Measurements from ENCODE around the gene SPACA5. TPM values are rescaled to one million over a fixed set of nuclear protein-coding genes. Genes with fewer than 3 reads are reported as not detected.
"Not testable (repeated sequence)": the region's sequence is repeated elsewhere in the genome, so short reads cannot be mapped to it uniquely, and the experiment has no call there.

Gene SPACA5
- total RNA-seq, 1 donor from 2014 or later, result not detected

DNA sequence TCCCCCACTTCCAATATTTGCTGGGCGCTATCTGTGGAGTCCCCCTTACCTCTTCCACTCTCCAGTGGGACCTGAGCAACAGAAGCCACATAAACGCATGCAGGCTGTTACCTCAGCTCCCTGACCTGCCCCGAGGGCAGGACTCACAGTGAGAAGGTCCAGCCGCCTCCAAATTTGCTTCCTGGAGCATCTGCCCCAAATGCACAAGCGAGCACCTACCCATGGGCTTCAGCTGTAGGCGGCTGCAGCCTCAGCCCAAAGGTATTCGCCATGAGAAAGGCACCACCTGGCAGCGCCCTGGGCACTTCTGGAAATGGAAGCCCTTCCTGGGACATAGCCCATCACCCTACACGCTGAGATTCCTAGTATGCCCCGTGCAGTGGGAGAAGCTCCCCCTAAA is 23.4 kb downstream of the SPACA5 start:
- Histone ChIP-seq H3K27me3 (ENCODE audit: control insufficient read depth, insufficient read depth, low read length) (no peaks in the 10 kb centered on the region), H3K36me3 (ENCODE audit: control insufficient read depth, insufficient read depth, low read length) (no peaks in the 10 kb centered on the region), H3K4me3 (ENCODE audit: low read depth, low read length) (no peak overlapping the region)
- TF ChIP-seq, protein P1, sequence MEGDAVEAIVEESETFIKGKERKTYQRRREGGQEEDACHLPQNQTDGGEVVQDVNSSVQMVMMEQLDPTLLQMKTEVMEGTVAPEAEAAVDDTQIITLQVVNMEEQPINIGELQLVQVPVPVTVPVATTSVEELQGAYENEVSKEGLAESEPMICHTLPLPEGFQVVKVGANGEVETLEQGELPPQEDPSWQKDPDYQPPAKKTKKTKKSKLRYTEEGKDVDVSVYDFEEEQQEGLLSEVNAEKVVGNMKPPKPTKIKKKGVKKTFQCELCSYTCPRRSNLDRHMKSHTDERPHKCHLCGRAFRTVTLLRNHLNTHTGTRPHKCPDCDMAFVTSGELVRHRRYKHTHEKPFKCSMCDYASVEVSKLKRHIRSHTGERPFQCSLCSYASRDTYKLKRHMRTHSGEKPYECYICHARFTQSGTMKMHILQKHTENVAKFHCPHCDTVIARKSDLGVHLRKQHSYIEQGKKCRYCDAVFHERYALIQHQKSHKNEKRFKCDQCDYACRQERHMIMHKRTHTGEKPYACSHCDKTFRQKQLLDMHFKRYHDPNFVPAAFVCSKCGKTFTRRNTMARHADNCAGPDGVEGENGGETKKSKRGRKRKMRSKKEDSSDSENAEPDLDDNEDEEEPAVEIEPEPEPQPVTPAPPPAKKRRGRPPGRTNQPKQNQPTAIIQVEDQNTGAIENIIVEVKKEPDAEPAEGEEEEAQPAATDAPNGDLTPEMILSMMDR (IDR thresholded peaks at IDR 0.05; ENCODE audit: insufficient read depth, low read length, severe bottlenecking), result no peak
- FAIRE-seq, result no peak
- DNase-seq (ENCODE audit: low read depth), result no peak

DNA sequence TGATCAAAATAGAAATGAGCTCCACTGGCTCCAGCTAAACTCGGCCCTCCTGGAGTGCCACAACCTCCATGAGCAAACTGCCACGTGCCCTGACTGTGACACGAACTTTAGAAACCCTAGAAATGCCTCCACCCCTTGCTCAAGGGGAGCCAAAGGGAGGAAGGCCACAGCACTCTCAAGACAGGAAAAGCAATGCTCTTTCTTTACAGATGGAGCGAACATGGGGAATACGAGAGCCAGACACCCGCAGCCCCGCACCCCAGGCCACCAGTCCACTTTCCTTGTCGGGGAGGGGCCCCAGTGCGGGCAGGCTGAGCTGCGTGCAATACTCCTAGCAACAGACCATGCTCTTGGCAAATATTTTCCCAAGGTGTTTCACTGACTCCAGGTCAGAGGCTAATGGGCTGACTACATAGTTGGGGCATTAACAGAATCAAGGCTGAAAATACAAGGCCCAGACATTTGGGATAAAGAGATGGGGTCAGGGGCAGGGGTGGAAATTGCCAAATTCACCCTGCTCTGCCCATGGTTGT is 23.9 kb downstream of the SPACA5 start:
- not testable (repeated sequence) for H3K36me3 ChIP-seq (ENCODE audit: control insufficient read depth, insufficient read depth, low read length); H3K27me3 ChIP-seq (ENCODE audit: control insufficient read depth, insufficient read depth, low read length); FAIRE-seq; H3K4me3 ChIP-seq (ENCODE audit: low read depth, low read length); DNase-seq (ENCODE audit: low read depth)

DNA sequence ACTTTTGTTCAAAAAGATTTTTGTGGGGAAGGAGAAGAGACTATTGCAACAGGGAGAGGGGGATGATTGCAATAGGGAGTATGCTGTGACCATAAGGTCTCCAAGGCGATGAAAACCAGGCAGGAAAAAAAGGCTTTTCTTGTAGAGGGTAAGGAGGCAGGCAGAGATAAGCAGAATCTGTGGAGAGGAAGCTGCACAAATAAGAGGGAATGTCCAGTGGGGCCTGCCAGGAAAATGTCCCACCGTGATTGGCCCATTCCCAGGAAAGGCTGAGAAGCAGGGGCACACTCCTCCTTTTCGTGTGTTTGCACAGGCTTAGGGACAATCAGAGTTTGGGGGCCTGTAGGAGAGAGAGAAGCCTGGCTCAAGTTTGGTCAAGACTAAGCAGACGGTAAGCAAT is 29.1 kb downstream of the SPACA5 start:
- FAIRE-seq, result no peak

DNA sequence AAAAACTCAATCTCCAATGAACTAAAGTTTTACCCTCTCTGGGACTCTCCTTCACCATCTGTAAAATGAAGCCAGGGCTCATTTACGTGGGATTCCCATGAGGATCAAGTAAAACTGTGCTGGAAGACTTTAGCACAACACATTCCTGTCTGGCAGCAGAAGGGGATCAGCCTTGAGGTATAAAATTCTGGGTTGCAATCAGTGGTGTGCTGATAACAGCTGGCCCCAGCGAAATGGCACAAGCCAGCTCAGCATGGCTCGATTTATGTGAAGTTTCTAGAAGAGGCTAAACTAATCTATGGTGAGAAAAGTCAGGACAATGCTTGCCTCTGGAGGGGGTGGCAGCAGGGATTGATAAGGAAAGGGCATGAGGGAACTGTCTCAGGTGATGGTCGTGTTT is 36.3 kb downstream of the SPACA5 start:
- Histone ChIP-seq H3K27me3 (ENCODE audit: control insufficient read depth, insufficient read depth, low read length) (no peaks in the 10 kb centered on the region), H3K4me3 (ENCODE audit: low read depth, low read length) (no peak overlapping the region), H3K36me3 (ENCODE audit: control insufficient read depth, insufficient read depth, low read length) (no peaks in the 10 kb centered on the region)
- DNase-seq (ENCODE audit: low read depth), result no peak
- TF ChIP-seq, protein P1 (IDR thresholded peaks at IDR 0.05; ENCODE audit: insufficient read depth, low read length, severe bottlenecking), result no peak
- FAIRE-seq, result no peak

More for the DNA sequence above, 29.1 kb downstream of the SPACA5 start:
- no peak for DNase-seq (ENCODE audit: low read depth)
- Histone ChIP-seq H3K27me3 (ENCODE audit: control insufficient read depth, insufficient read depth, low read length) (no peaks in the 10 kb centered on the region), H3K4me3 (ENCODE audit: low read depth, low read length) (no peak overlapping the region), H3K36me3 (ENCODE audit: control insufficient read depth, insufficient read depth, low read length) (no peaks in the 10 kb centered on the region)
- TF ChIP-seq, protein P1 (IDR thresholded peaks at IDR 0.05; ENCODE audit: insufficient read depth, low read length, severe bottlenecking), result no peak

DNA sequence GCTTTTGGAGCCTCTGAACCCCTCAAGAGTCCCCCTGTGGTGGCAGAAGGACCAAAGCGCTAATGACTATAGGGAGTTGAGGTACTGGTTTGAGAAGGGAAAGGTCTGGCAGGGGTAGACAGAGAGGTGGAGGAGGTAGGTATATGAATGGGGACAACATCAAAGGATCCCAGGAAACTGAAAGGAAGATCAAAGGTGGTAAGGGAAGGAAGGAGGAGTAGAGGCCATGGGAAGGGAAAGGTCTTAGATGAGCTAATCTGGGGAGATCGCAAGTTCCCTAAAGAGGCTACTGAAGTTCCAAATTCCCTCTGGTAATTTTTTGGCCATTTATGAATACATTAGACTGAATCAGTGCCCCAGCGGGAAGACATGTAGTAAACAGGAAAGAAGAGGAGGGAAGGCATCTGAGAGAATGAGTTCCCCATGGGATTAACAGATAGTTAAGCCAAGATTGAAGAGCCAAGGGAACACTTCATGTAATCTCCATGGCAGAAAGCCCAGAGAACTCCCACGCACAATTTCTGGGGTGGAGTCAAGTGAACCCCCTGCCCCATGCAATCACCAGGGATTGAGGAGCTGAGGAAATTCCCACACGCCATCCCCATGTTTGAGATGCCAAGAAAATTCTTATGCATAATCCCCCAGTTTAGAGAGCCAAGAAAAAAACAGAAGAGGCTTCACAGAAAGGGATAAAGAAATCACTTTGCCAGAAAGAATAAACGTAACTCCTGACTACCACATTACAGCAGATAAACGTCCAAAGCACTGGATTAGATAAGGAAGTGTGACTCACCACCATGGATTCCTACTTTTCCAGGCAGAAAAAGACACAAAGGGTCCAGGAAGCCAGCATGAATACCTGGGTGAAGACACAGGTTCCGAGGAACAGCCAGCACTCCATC is 38.9 kb downstream of the SPACA5 start:
- DNase-seq (ENCODE audit: low read depth), result peak; percentile 75
- H3K4me3 ChIP-seq (ENCODE audit: low read depth, low read length), result no peak overlapping the region
- no peak for FAIRE-seq
- TF ChIP-seq, protein P1 (IDR thresholded peaks at IDR 0.05; ENCODE audit: insufficient read depth, low read length, severe bottlenecking), result no peak
- H3K27me3 ChIP-seq (ENCODE audit: control insufficient read depth, insufficient read depth, low read length), result no peaks in the 10 kb centered on the region
- H3K36me3 ChIP-seq (ENCODE audit: control insufficient read depth, insufficient read depth, low read length), result no peaks in the 10 kb centered on the region

DNA sequence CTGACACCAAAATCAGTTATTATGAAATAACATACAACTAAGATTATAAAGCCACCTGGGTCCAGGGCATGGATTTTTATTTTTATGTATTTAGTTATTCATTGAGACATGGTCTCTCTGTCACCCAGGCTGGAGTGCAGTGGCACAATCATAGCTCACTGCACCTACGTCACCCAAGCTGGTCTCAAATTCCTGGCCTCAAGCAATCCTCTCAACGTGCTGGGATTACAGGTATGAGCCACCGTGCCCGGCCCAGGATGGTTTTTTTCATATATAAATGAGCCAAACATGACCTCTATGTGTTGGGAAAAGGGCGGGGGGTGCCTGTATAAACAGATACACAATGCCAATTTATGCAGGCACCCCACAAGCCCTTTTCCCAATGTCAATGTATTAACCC is 40.1 kb downstream of the SPACA5 start:
- peak; percentile 35 for DNase-seq (ENCODE audit: low read depth)
- TF ChIP-seq, protein P1 (IDR thresholded peaks at IDR 0.05; ENCODE audit: insufficient read depth, low read length, severe bottlenecking), result no peak
- Histone ChIP-seq H3K36me3 (ENCODE audit: control insufficient read depth, insufficient read depth, low read length) (no peaks in the 10 kb centered on the region), H3K27me3 (ENCODE audit: control insufficient read depth, insufficient read depth, low read length) (no peaks in the 10 kb centered on the region), H3K4me3 (ENCODE audit: low read depth, low read length) (no peak overlapping the region)
- FAIRE-seq, result no peak

All from bronchial epithelial cell (primary cell).